Endothelial cell (in vitro differentiated cells): Measurements from ENCODE around the gene ARID1B. TPM values are rescaled to one million over a fixed set of nuclear protein-coding genes. Genes with fewer than 3 reads are reported as not detected.

Source experiments
- DNase-seq: peaks from one replicate; pipeline ENCODE4 v3.0.0; 2021; ENCODE audit warnings: low spot score
- H3K27ac Mint-ChIP-seq: one replicate; pipeline ENCODE4 v1.8.0; 2021; ENCODE audit warnings: mixed read lengths, inconsistent platforms; ENCODE audit not compliant: unreplicated experiment
- H3K27me3 Mint-ChIP-seq: one replicate; pipeline ENCODE4 v1.8.0; 2021; ENCODE audit warnings: mild to moderate bottlenecking, moderate library complexity, mixed read lengths, inconsistent platforms; ENCODE audit not compliant: unreplicated experiment
- H3K36me3 Mint-ChIP-seq: one replicate; pipeline ENCODE4 v1.8.0; 2021; ENCODE audit warnings: mild to moderate bottlenecking, low read depth, mixed read lengths, inconsistent platforms; ENCODE audit not compliant: unreplicated experiment
- H3K4me1 Mint-ChIP-seq: one replicate; pipeline ENCODE4 v1.8.0; 2021; ENCODE audit warnings: mild to moderate bottlenecking, mixed read lengths, inconsistent platforms; ENCODE audit not compliant: unreplicated experiment
- H3K4me3 Mint-ChIP-seq: one replicate; pipeline ENCODE4 v1.8.0; 2021; ENCODE audit warnings: mild to moderate bottlenecking, mixed read lengths, inconsistent platforms; ENCODE audit not compliant: unreplicated experiment
- H3K9me3 Mint-ChIP-seq: one replicate; pipeline ENCODE4 v1.8.0; 2021; ENCODE audit warnings: mixed read lengths, inconsistent platforms; ENCODE audit not compliant: unreplicated experiment
- total RNA-seq: library from RNA; stranded (reverse); fragmentation: NEBNext Ultra II Directional; extraction: Animal tissue kit (Norgen Biotek cat#: 25700); gene quantifications from one replicate; pipeline ENCODE4 v1.2.1, GENCODE V29; 2021; ENCODE audit not compliant: unreplicated experiment
- TF ChIP-seq, protein P1 (sequence below): fragments of 200-600 bp; sonication (generic); IDR thresholded peaks from one replicate; pipeline ENCODE4 v1.5.0; 2021; ENCODE audit warnings: antibody characterized with exemption; ENCODE audit not compliant: unreplicated experiment

ARID1B gene
- total RNA-seq, 1 donor from 2014 or later: 104 TPM

- TF ChIP-seq, protein P1, sequence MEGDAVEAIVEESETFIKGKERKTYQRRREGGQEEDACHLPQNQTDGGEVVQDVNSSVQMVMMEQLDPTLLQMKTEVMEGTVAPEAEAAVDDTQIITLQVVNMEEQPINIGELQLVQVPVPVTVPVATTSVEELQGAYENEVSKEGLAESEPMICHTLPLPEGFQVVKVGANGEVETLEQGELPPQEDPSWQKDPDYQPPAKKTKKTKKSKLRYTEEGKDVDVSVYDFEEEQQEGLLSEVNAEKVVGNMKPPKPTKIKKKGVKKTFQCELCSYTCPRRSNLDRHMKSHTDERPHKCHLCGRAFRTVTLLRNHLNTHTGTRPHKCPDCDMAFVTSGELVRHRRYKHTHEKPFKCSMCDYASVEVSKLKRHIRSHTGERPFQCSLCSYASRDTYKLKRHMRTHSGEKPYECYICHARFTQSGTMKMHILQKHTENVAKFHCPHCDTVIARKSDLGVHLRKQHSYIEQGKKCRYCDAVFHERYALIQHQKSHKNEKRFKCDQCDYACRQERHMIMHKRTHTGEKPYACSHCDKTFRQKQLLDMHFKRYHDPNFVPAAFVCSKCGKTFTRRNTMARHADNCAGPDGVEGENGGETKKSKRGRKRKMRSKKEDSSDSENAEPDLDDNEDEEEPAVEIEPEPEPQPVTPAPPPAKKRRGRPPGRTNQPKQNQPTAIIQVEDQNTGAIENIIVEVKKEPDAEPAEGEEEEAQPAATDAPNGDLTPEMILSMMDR: no peak
- no peak for DNase-seq
- Mint-ChIP-seq H3K36me3 (peaks cover 25% of the 10 kb centered on the region), H3K4me3 (no peak overlapping the region), H3K9me3 (no peaks in the 10 kb centered on the region), H3K4me1 (no peaks in the 10 kb centered on the region), H3K27ac (peak overlapping the region; percentile 63), H3K27me3 (peaks cover 6% of the 10 kb centered on the region)
These were observed 360.3 kb downstream of the ARID1B start for GRCh38 chr6:157137501-157137900.

DNA sequence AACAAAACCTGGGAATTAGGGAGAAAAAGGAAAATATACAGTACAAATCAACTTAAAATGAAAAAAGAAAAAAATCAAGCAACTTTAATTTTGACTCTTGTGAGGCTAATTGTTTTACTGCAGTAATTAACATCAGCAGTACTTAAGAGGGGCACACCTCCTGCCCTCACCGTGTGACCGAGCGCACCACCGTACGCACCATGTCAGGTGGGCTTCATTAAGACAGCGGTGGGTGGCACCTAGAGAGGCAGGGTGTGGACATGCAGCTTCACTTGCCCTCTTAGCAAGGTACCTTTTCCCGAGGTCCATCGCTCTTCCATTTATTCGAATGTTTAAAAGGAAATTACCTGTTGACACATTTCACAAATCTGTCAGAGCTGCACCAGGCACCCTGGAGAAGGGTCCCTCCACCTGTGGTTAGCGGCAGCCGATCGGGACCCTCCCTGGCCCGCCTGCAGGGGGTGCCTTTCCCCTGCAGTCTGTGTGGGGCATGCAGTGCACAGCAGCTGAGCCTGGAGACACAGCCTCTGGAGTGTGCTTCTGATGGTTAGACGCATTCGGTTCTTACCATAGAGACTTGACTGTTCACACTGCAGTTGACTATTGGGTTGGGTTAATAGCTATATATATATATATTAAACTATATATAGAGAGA lies 362.0 kb downstream of the ARID1B start:
- Mint-ChIP-seq H3K27me3 (peaks cover 6% of the 10 kb centered on the region), H3K4me3 (no peak overlapping the region), H3K4me1 (peaks cover 15% of the 10 kb centered on the region), H3K36me3 (peaks cover 18% of the 10 kb centered on the region), H3K27ac (no peak overlapping the region), H3K9me3 (no peaks in the 10 kb centered on the region)
- TF ChIP-seq, protein P1: peak; percentile 27
- DNase-seq: peak; percentile 59

- DNase-seq: no peak
- Mint-ChIP-seq H3K27ac (peak overlapping the region; percentile 98), H3K9me3 (no peaks in the 10 kb centered on the region), H3K4me3 (no peak overlapping the region), H3K4me1 (peaks cover 46% of the 10 kb centered on the region), H3K27me3 (peaks cover 22% of the 10 kb centered on the region), H3K36me3 (peaks cover 28% of the 10 kb centered on the region)
- TF ChIP-seq, protein P1: no peak
These were observed 366.2 kb downstream of the ARID1B start for GRCh38 chr6:157143171-157143889.

GRCh38 chr6:157143890-157144798 lies 367.0 kb downstream of the ARID1B start:
- H3K9me3 Mint-ChIP-seq: no peaks in the 10 kb centered on the region
- TF ChIP-seq, protein P1: no peak
- peaks cover 29% of the 10 kb centered on the region for H3K36me3 Mint-ChIP-seq
- peaks cover 25% of the 10 kb centered on the region for H3K27me3 Mint-ChIP-seq
- peaks cover 46% of the 10 kb centered on the region for H3K4me1 Mint-ChIP-seq
- DNase-seq: peak; percentile 41
- H3K4me3 Mint-ChIP-seq: peak overlapping the region; percentile 81
- H3K27ac Mint-ChIP-seq: peak overlapping the region; percentile 98
